Lower leg skin (tissue), 3 donors: ENCODE results near the gene AMFR.

Experiments used
- POLR2A ChIP-seq, 2 donors: fragments of 450-650 bp; IDR thresholded peaks; one replicate each; pipeline ENCODE4 v1.6.1; 2016 to 2017; ENCODE audit warnings: antibody characterized with exemption in 2 of 2, mild to moderate bottlenecking in 1 of 2, moderate library complexity in 1 of 2
- TF ChIP-seq, protein P1 (sequence below), 3 donors: fragments of 450-650 bp; IDR thresholded peaks; one replicate each; pipeline ENCODE4 v1.5.1; 2016; ENCODE audit warnings: antibody characterized with exemption in 3 of 3, mild to moderate bottlenecking in 3 of 3, moderate library complexity in 2 of 3

DNA sequence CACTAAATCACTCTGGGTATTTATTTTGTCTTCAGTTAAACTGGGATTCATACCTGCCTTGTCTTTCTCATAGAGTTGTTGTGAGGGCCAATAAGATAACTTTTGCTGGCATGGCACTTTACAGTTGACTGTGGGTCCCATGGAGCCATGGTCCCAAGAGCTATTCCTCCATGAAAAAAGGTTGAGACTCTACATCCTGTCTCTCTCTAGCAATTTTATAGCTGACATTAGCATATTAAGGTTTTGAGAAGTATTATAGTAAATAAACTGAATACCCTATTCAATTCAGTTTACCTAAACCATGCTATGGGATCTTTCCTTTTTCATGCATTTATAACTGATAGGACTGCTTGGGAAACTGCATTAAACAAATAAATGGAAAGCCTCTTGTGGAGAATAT lies 43.5 kb upstream of the AMFR start:
- TF ChIP-seq, protein P1, sequence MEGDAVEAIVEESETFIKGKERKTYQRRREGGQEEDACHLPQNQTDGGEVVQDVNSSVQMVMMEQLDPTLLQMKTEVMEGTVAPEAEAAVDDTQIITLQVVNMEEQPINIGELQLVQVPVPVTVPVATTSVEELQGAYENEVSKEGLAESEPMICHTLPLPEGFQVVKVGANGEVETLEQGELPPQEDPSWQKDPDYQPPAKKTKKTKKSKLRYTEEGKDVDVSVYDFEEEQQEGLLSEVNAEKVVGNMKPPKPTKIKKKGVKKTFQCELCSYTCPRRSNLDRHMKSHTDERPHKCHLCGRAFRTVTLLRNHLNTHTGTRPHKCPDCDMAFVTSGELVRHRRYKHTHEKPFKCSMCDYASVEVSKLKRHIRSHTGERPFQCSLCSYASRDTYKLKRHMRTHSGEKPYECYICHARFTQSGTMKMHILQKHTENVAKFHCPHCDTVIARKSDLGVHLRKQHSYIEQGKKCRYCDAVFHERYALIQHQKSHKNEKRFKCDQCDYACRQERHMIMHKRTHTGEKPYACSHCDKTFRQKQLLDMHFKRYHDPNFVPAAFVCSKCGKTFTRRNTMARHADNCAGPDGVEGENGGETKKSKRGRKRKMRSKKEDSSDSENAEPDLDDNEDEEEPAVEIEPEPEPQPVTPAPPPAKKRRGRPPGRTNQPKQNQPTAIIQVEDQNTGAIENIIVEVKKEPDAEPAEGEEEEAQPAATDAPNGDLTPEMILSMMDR (IDR thresholded peaks at IDR 0.05), result no peak
- no peak for TF ChIP-seq POLR2A (IDR thresholded peaks at IDR 0.05)
